Liver (tissue), 3 donors: ENCODE data around the gene MRPL49.
"Not testable (repeated sequence)": the region's sequence is repeated elsewhere in the genome, so short reads cannot be mapped to it uniquely, and the experiment has no call there.

Experiments
- FOXA1 ChIP-seq: IDR thresholded peaks from 2 replicates; pipeline ENCODE4 v1.6.1; 2016; ENCODE audit warnings: antibody characterized with exemption
- JUND ChIP-seq, 2 donors: IDR thresholded peaks; 2 replicates each; pipeline ENCODE4 v1.6.1; 2016; ENCODE audit warnings: antibody characterized with exemption in 2 of 2
- MAX ChIP-seq: IDR thresholded peaks from 2 replicates; pipeline ENCODE4 v1.6.1; 2016; ENCODE audit warnings: antibody characterized with exemption
- RAD21 ChIP-seq, 2 donors: IDR thresholded peaks; 2 replicates each; pipeline ENCODE4 v1.6.1; 2016; ENCODE audit warnings: antibody characterized with exemption in 2 of 2, mild to moderate bottlenecking in 2 of 2
- REST ChIP-seq: IDR thresholded peaks from 2 replicates; pipeline ENCODE4 v1.6.1; 2016; ENCODE audit warnings: antibody characterized with exemption, mild to moderate bottlenecking
- RXRA ChIP-seq, 2 donors: IDR thresholded peaks; 2 replicates each; pipeline ENCODE4 v1.6.1; 2017 to 2018; ENCODE audit warnings: antibody characterized with exemption in 2 of 2, mild to moderate bottlenecking in 1 of 2
- SP1 ChIP-seq: IDR thresholded peaks from 2 replicates; pipeline ENCODE4 v1.6.1; 2018; ENCODE audit warnings: antibody characterized with exemption, mild to moderate bottlenecking
- TAF1 ChIP-seq: conservative IDR thresholded peaks from 2 replicates; pipeline ENCODE4 v1.6.1; 2016; ENCODE audit warnings: antibody characterized with exemption, mild to moderate bottlenecking
- YY1 ChIP-seq: IDR thresholded peaks from 2 replicates; pipeline ENCODE4 v1.6.1; 2016; ENCODE audit warnings: antibody characterized with exemption, mild to moderate bottlenecking
- TF ChIP-seq, protein P1 (sequence below): fragments of 150-350 bp; IDR thresholded peaks from 2 replicates; pipeline ENCODE4 v1.5.1; 2017; ENCODE audit warnings: improper control_type of control experiment, low read depth, low read length; ENCODE audit not compliant: missing input control
- TF ChIP-seq, protein P2 (sequence below): IDR thresholded peaks from 2 replicates; pipeline ENCODE4 v1.6.1; 2016; ENCODE audit warnings: antibody characterized with exemption
- donor health status: healthy.
- donor health status: healthy.

DNA sequence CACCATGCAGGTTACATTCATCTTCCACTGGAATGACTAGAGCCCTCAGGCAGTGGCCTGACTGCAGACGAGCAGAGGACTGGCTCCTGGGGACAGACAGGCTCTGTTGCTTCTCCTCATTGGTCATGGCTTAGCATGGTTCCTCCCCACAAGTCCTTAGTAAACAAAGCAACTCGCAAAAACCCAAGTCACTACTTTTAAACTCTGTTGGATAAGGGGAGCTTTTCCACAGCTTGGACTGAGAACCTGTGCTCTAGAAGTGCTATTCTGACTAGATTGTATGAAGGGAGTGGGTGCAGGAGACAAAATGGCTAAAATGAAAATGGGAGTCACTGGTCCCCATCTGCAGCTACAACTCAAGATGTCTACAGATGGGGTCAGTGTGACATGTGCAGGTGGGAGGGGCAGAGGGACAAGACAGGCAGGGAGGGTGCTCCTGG is 52.5 kb downstream of the MRPL49 start:
- TF ChIP-seq, protein P1, sequence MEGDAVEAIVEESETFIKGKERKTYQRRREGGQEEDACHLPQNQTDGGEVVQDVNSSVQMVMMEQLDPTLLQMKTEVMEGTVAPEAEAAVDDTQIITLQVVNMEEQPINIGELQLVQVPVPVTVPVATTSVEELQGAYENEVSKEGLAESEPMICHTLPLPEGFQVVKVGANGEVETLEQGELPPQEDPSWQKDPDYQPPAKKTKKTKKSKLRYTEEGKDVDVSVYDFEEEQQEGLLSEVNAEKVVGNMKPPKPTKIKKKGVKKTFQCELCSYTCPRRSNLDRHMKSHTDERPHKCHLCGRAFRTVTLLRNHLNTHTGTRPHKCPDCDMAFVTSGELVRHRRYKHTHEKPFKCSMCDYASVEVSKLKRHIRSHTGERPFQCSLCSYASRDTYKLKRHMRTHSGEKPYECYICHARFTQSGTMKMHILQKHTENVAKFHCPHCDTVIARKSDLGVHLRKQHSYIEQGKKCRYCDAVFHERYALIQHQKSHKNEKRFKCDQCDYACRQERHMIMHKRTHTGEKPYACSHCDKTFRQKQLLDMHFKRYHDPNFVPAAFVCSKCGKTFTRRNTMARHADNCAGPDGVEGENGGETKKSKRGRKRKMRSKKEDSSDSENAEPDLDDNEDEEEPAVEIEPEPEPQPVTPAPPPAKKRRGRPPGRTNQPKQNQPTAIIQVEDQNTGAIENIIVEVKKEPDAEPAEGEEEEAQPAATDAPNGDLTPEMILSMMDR: not testable (repeated sequence)
- not testable (repeated sequence) for TF ChIP-seq FOXA1; YY1; MAX; REST; SP1; JUND (IDR thresholded peaks at IDR 0.05); TAF1; RAD21 (IDR thresholded peaks at IDR 0.05); RXRA (IDR thresholded peaks at IDR 0.05)
- TF ChIP-seq, protein P2, sequence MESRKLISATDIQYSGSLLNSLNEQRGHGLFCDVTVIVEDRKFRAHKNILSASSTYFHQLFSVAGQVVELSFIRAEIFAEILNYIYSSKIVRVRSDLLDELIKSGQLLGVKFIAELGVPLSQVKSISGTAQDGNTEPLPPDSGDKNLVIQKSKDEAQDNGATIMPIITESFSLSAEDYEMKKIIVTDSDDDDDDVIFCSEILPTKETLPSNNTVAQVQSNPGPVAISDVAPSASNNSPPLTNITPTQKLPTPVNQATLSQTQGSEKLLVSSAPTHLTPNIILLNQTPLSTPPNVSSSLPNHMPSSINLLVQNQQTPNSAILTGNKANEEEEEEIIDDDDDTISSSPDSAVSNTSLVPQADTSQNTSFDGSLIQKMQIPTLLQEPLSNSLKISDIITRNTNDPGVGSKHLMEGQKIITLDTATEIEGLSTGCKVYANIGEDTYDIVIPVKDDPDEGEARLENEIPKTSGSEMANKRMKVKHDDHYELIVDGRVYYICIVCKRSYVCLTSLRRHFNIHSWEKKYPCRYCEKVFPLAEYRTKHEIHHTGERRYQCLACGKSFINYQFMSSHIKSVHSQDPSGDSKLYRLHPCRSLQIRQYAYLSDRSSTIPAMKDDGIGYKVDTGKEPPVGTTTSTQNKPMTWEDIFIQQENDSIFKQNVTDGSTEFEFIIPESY: not testable (repeated sequence)
